ENCODE measurements around the gene C5orf34. TPM values are rescaled to one million over a fixed set of nuclear protein-coding genes. Genes with fewer than 3 reads are reported as not detected.
A peak's percentile ranks its signal among the peaks of the same experiment; 100 is the strongest.

Gene C5orf34
- total and polyA plus RNA-seq, 9 of the 15 experiments (the other 6 are each of a cell fraction or from before 2014, with no cell fraction given) = 13.2 to 32.6 (median 20.7) TPM

- 0 out of 2 replicates have a peak, but pooled peaks have one; percentile 24 for TF ChIP-seq FOXP4 (CRISPR knock-in tag; IDR thresholded peaks at IDR 0.05; ENCODE audit: borderline replicate concordance)
- TF ChIP-seq ZNF239 (CRISPR knock-in tag; IDR thresholded peaks at IDR 0.05) = no peak; the same call in 1 of the 2 replicates
- no peak for TF ChIP-seq FOS (IDR thresholded peaks at IDR 0.05; ENCODE audit: extremely low read depth, insufficient read length)
- TF ChIP-seq ZEB2 (IDR thresholded peaks at IDR 0.05) = peak; percentile 25; the same call in 1 of the 2 replicates
- TF ChIP-seq TFE3 (CRISPR knock-in tag; IDR thresholded peaks at IDR 0.05) = 0 out of 2 replicates have a peak, but pooled peaks have one; percentile 4
- peak; percentile 69; the same call in 1 of the 2 replicates for TF ChIP-seq NR4A1 (CRISPR knock-in tag; IDR thresholded peaks at IDR 0.05)
- TF ChIP-seq NR4A1 (tag; IDR thresholded peaks at IDR 0.05) = no peak; the same call in 1 of the 2 replicates
- no peak for TF ChIP-seq ZSCAN29 (IDR thresholded peaks at IDR 0.05)
- TF ChIP-seq ZHX1 (conservative IDR thresholded peaks at IDR 0.05; ENCODE audit: low read length) = 0 out of 2 replicates have a peak, but pooled peaks have one; percentile 31
- peak; percentile 98 for TF ChIP-seq THAP12 (CRISPR knock-in tag; IDR thresholded peaks at IDR 0.05)
- no peak for TF ChIP-seq ETV6 (IDR thresholded peaks at IDR 0.05; ENCODE audit: borderline replicate concordance in 1 of 2, low read depth in 2 of 2, low read length in 1 of 2)
- TF ChIP-seq ETV6 (CRISPR knock-in tag; IDR thresholded peaks at IDR 0.05; ENCODE audit: borderline replicate concordance) = no peak
- TF ChIP-seq KLF10 (CRISPR knock-in tag; IDR thresholded peaks at IDR 0.05) = no peak
- no peak for TF ChIP-seq PHTF2 (CRISPR knock-in tag; IDR thresholded peaks at IDR 0.05)
- TF ChIP-seq ZNF717 (CRISPR knock-in tag; IDR thresholded peaks at IDR 0.05) = no peak
- no peak for TF ChIP-seq RAD51 (IDR thresholded peaks at IDR 0.05; ENCODE audit: borderline replicate concordance, low read depth)
- no peak for TF ChIP-seq EWSR1 (IDR thresholded peaks at IDR 0.05; ENCODE audit: borderline replicate concordance, low read depth, partially characterized antibody)
- no peak for TF ChIP-seq CBX8 (IDR thresholded peaks at IDR 0.05; ENCODE audit: borderline replicate concordance, extremely low read depth, low read depth, low read length, poor library complexity, severe bottlenecking)
- TF ChIP-seq SNIP1 (IDR thresholded peaks at IDR 0.05; ENCODE audit: low read depth) = peak; percentile 84
Measured at GRCh38 chr5:43483298-43484105, 31.4 kb downstream of the C5orf34 start, which contains the start of gene TMEM267 (continued).

Measured in K562 (cell line).